ENCODE results near the gene CD58. TPM values are rescaled to one million over a fixed set of nuclear protein-coding genes. Genes with fewer than 3 reads are reported as not detected.

The CD58 gene
- polyA plus RNA-seq, 1 of the 3 experiments (the other 2 are of a cell fraction), result 18.1 TPM

DNA sequence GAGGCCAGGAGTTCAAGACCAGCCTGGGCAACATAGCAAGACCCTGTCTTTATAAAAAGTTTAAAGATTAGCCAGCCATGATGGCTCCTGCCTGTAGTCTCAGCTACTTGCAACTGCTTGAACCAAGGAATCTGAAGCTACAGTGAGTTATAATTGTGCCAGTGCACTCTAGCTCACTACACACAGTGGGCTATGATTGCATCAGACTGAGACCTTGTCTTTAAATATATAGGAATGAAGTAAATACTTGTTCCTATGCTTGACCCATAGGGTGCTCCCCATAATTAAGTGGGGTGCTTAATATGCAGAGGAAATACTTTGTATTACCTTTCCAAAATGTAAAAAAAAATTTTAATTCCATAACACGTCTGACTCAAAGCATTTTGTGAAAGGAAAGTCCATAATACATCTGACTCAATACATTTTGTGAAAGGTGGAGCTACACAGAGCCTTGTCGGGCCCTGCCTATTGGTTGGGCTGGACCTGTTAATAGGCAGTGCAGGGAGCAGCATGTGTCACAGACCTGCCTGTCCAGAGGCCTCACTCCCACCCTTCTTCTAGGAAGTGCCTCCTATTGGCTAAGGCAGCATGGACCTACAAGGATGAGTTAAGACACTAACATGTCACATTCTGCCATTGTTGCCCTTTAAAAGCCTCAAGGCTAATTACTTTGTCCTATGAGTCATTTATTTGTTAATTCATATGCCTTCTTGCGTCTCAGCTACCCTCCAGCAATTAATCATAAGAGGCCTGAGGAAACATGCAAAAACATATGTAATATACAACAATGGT is 33.6 kb downstream of the CD58 start:
- no peak overlapping the region for H3K9ac ChIP-seq
- POLR2A ChIA-PET, result no interaction called here

DNA sequence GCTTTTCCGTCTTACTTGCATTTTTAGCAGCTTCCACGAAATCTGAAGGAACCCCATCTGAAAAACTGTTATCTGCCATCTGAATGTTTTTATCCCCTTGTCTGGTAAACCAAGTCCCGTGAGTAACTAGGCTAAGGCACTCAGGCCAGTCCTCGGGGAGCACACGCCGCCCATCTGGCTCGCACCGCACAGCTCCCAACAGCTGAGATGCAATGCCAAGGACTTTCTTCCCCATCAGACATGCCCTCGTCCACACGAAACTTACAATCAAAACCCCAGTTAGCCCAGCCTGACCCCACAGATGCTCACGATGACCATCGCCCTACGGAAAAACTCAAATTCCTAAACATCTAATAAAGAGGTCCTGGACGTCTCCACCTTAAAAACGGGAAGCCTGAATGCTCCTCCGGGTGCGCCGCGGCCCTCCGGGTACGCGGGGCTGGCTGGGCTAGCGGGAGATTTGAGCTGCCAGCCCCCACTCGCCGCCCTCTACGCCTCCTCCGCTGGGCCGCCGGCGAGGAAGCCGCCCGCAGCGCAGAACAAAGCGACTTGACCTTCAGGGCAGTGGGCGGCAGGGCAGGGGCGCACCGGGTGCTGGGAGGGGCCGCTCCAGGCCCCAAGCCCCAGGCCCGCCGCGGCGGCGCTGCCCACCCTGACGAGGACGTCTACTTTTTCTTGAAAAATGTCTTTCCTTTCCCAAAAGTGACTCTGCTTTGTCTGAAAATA is 36.6 kb downstream of the CD58 start:
- Histone ChIP-seq H3K27ac (ENCODE audit: low read depth in 2 of 2, low read length in 1 of 2) (no peak overlapping the region), H3K36me3 (replicated peaks in 1 of 2; ENCODE audit: control insufficient read depth in 1 of 2, insufficient read depth in 2 of 2, low read length in 1 of 2) (peaks cover 9% of the 10 kb centered on the region in 2 experiments)
- POLR2A ChIA-PET, result no interaction called here

More for the DNA sequence above, 33.6 kb downstream of the CD58 start:
- no peak overlapping the region for H3K4me2 ChIP-seq
- H3K9me2 ChIP-seq, result no peaks in the 10 kb centered on the region
- no peak overlapping the region for H3K27ac ChIP-seq (ENCODE audit: low read depth in 2 of 2, low read length in 1 of 2)
- no peak for TF ChIP-seq MEF2A (IDR thresholded peaks at IDR 0.05; ENCODE audit: borderline replicate concordance, low read depth)
- no peaks in the 10 kb centered on the region for H3K27me3 ChIP-seq (ENCODE audit: insufficient read depth)
- H3K4me3 ChIP-seq (ENCODE audit: low read depth in 2 of 2, low read length in 1 of 2), result no peak overlapping the region
- H3K9me3 ChIP-seq, result no peaks in the 10 kb centered on the region
- peaks cover 0 to 7% of the 10 kb centered on the region in 2 experiments; a peak in 1 of 4 replicates for H3K4me1 ChIP-seq (ENCODE audit: control insufficient read depth in 1 of 2, insufficient read depth in 2 of 2, low read depth in 1 of 2, low read length in 1 of 2)
- H3F3A ChIP-seq (replicated peaks; ENCODE audit: insufficient read depth), result no peaks in the 10 kb centered on the region
- CTCF ChIA-PET, result interaction anchor here (1.0 to 1.8 kb wide), 3 partner anchors 15 to 398 kb away, joined by 3 to 5 read pairs (median 4); no protein-coding TSS in a partner anchor
- no peak overlapping the region for H2AFZ ChIP-seq (ENCODE audit: low read depth)
- 85% methylated on average over 3 of the region's 3 CpGs for WGBS (ENCODE audit: low lambda C conversion rate)
- H4K20me1 ChIP-seq (ENCODE audit: insufficient read depth), result no peaks in the 10 kb centered on the region
- H3K36me3 ChIP-seq (replicated peaks in 1 of 2; ENCODE audit: control insufficient read depth in 1 of 2, insufficient read depth in 2 of 2, low read length in 1 of 2), result peaks cover 5 to 13% of the 10 kb centered on the region in 2 experiments
- H3K79me2 ChIP-seq (ENCODE audit: insufficient read depth), result no peaks in the 10 kb centered on the region
- no peak for DNase-seq

More for the DNA sequence above, 36.6 kb downstream of the CD58 start:
- no peaks in the 10 kb centered on the region for H3K9me3 ChIP-seq
- H3K79me2 ChIP-seq (ENCODE audit: insufficient read depth), result no peaks in the 10 kb centered on the region
- no peak overlapping the region for H2AFZ ChIP-seq (ENCODE audit: low read depth)
- no peaks in the 10 kb centered on the region for H3K9me2 ChIP-seq
- 98% methylated on average over 45 of the region's 45 CpGs for WGBS (ENCODE audit: low lambda C conversion rate)
- H4K20me1 ChIP-seq (ENCODE audit: insufficient read depth), result no peaks in the 10 kb centered on the region
- H3K9ac ChIP-seq, result no peak overlapping the region
- H3K27me3 ChIP-seq (ENCODE audit: insufficient read depth), result no peaks in the 10 kb centered on the region
- H3K4me2 ChIP-seq, result no peak overlapping the region
- no peak for DNase-seq
- CTCF ChIA-PET, result no interaction called here
- peaks cover 5% of the 10 kb centered on the region for H3F3A ChIP-seq (replicated peaks; ENCODE audit: insufficient read depth)
- H3K4me1 ChIP-seq (ENCODE audit: control insufficient read depth in 1 of 2, insufficient read depth in 2 of 2, low read depth in 1 of 2, low read length in 1 of 2), result peaks cover 0 to 6% of the 10 kb centered on the region in 2 experiments; a peak in 1 of 4 replicates
- H3K4me3 ChIP-seq (ENCODE audit: low read depth in 2 of 2, low read length in 1 of 2), result no peak overlapping the region
- TF ChIP-seq TAF1 (IDR thresholded peaks at IDR 0.05; ENCODE audit: borderline replicate concordance, low read depth, low read length) (no peak), RCOR1 (IDR thresholded peaks at IDR 0.05; ENCODE audit: low read length) (no peak), MXI1 (IDR thresholded peaks at IDR 0.05; ENCODE audit: low read depth, low read length) (no peak), SIN3A (IDR thresholded peaks at IDR 0.05; ENCODE audit: borderline replicate concordance, low read depth, low read length) (no peak), NRF1 (IDR thresholded peaks at IDR 0.05; ENCODE audit: low read depth, low read length) (no peak), GABPA (IDR thresholded peaks at IDR 0.05; ENCODE audit: low read depth) (no peak)
- TF ChIP-seq, protein P1, sequence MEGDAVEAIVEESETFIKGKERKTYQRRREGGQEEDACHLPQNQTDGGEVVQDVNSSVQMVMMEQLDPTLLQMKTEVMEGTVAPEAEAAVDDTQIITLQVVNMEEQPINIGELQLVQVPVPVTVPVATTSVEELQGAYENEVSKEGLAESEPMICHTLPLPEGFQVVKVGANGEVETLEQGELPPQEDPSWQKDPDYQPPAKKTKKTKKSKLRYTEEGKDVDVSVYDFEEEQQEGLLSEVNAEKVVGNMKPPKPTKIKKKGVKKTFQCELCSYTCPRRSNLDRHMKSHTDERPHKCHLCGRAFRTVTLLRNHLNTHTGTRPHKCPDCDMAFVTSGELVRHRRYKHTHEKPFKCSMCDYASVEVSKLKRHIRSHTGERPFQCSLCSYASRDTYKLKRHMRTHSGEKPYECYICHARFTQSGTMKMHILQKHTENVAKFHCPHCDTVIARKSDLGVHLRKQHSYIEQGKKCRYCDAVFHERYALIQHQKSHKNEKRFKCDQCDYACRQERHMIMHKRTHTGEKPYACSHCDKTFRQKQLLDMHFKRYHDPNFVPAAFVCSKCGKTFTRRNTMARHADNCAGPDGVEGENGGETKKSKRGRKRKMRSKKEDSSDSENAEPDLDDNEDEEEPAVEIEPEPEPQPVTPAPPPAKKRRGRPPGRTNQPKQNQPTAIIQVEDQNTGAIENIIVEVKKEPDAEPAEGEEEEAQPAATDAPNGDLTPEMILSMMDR (IDR thresholded peaks at IDR 0.05), result no peak
- TF ChIP-seq, protein P2, sequence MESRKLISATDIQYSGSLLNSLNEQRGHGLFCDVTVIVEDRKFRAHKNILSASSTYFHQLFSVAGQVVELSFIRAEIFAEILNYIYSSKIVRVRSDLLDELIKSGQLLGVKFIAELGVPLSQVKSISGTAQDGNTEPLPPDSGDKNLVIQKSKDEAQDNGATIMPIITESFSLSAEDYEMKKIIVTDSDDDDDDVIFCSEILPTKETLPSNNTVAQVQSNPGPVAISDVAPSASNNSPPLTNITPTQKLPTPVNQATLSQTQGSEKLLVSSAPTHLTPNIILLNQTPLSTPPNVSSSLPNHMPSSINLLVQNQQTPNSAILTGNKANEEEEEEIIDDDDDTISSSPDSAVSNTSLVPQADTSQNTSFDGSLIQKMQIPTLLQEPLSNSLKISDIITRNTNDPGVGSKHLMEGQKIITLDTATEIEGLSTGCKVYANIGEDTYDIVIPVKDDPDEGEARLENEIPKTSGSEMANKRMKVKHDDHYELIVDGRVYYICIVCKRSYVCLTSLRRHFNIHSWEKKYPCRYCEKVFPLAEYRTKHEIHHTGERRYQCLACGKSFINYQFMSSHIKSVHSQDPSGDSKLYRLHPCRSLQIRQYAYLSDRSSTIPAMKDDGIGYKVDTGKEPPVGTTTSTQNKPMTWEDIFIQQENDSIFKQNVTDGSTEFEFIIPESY (IDR thresholded peaks at IDR 0.05; ENCODE audit: borderline replicate concordance, low read depth), result no peak
